NCI-H2081 treated with DMSO at 0.1 percent for 48 hours (cell line): ENCODE measurements around the gene ANO9.

Experiments used
- DNase-seq: peaks from one replicate; lab custom pipeline; 2025; lab: John Stamatoyannopoulos, UW

ANO9 gene

GRCh38 chr11:381501-382072, 60.2 kb downstream of the ANO9 start:
- no peak for DNase-seq

- no peak for DNase-seq
Measured at GRCh38 chr11:380996-381395, 60.8 kb downstream of the ANO9 start.

GRCh38 chr11:380491-380890, 61.3 kb downstream of the ANO9 start:
- no peak for DNase-seq

GRCh38 chr11:380095-380480, 61.7 kb downstream of the ANO9 start:
- no peak for DNase-seq

GRCh38 chr11:379205-380094, 62.4 kb downstream of the ANO9 start:
- DNase-seq = no peak

GRCh38 chr11:377883-378500, 63.8 kb downstream of the ANO9 start:
- no peak for DNase-seq

GRCh38 chr11:377174-377865, 64.5 kb downstream of the ANO9 start:
- DNase-seq = no peak

GRCh38 chr11:376531-377173, 65.2 kb downstream of the ANO9 start:
- DNase-seq = no peak

GRCh38 chr11:375065-376025, 66.5 kb downstream of the ANO9 start:
- DNase-seq = no peak

GRCh38 chr11:373716-374551, 67.9 kb downstream of the ANO9 start:
- no peak for DNase-seq

- no peak for DNase-seq
Measured at GRCh38 chr11:372809-373715, 68.7 kb downstream of the ANO9 start.

- no peak for DNase-seq
Measured at GRCh38 chr11:371716-372590, 69.9 kb downstream of the ANO9 start.

GRCh38 chr11:371051-371450, 70.8 kb downstream of the ANO9 start:
- no peak for DNase-seq

- no peak for DNase-seq
Measured at GRCh38 chr11:370070-370941, 71.5 kb downstream of the ANO9 start.

GRCh38 chr11:369336-370018, 72.3 kb downstream of the ANO9 start, which contains the start of gene B4GALNT4:
B4GALNT4 (plus strand) TSS chr11:369499; CDS start chr11:369804, 305 bp downstream.
- no peak for DNase-seq
